ENCODE measurements around the gene JARID2.

The JARID2 gene

GRCh38 chr6:15442467-15442866, 196.6 kb downstream of the JARID2 start:
- Histone ChIP-seq H3K27me3 (ENCODE audit: insufficient read depth, poor library complexity, severe bottlenecking) (no peaks in the 10 kb centered on the region), H3K36me3 (ENCODE audit: low read depth) (no peaks in the 10 kb centered on the region), H3K27ac (ENCODE audit: poor library complexity, severe bottlenecking) (peak overlapping the region; percentile 17), H3K4me1 (ENCODE audit: insufficient read depth, poor library complexity, severe bottlenecking) (peaks cover 14% of the 10 kb centered on the region), H3K4me3 (ENCODE audit: severe bottlenecking) (no peak overlapping the region), H3K9me3 (ENCODE audit: severe bottlenecking) (no peaks in the 10 kb centered on the region)
- ATAC-seq (ENCODE audit: low read depth) (no peak), DNase-seq (ENCODE audit: low spot score) (no peak)
- no peak for TF ChIP-seq CTCF (IDR thresholded peaks at IDR 0.05; ENCODE audit: poor library complexity, severe bottlenecking)

GRCh38 chr6:15443119-15443830, 197.4 kb downstream of the JARID2 start:
- DNase-seq (ENCODE audit: low spot score) (no peak), ATAC-seq (ENCODE audit: low read depth) (peak; percentile 89)
- Histone ChIP-seq H3K27me3 (ENCODE audit: insufficient read depth, poor library complexity, severe bottlenecking) (no peaks in the 10 kb centered on the region), H3K4me1 (ENCODE audit: insufficient read depth, poor library complexity, severe bottlenecking) (peaks cover 14% of the 10 kb centered on the region), H3K27ac (ENCODE audit: poor library complexity, severe bottlenecking) (peak overlapping the region; percentile 17), H3K9me3 (ENCODE audit: severe bottlenecking) (no peaks in the 10 kb centered on the region), H3K4me3 (ENCODE audit: severe bottlenecking) (no peak overlapping the region), H3K36me3 (ENCODE audit: low read depth) (no peaks in the 10 kb centered on the region)
- TF ChIP-seq CTCF (IDR thresholded peaks at IDR 0.05; ENCODE audit: poor library complexity, severe bottlenecking): no peak

GRCh38 chr6:15444081-15444731, 198.3 kb downstream of the JARID2 start:
- TF ChIP-seq CTCF (IDR thresholded peaks at IDR 0.05; ENCODE audit: poor library complexity, severe bottlenecking): no peak
- Histone ChIP-seq H3K36me3 (ENCODE audit: low read depth) (no peaks in the 10 kb centered on the region), H3K27me3 (ENCODE audit: insufficient read depth, poor library complexity, severe bottlenecking) (no peaks in the 10 kb centered on the region), H3K9me3 (ENCODE audit: severe bottlenecking) (no peaks in the 10 kb centered on the region), H3K4me3 (ENCODE audit: severe bottlenecking) (no peak overlapping the region), H3K4me1 (ENCODE audit: insufficient read depth, poor library complexity, severe bottlenecking) (peaks cover 14% of the 10 kb centered on the region), H3K27ac (ENCODE audit: poor library complexity, severe bottlenecking) (no peak overlapping the region)
- DNase-seq (ENCODE audit: low spot score) (no peak), ATAC-seq (ENCODE audit: low read depth) (no peak)

- Histone ChIP-seq H3K27me3 (ENCODE audit: insufficient read depth, poor library complexity, severe bottlenecking) (no peaks in the 10 kb centered on the region), H3K4me1 (ENCODE audit: insufficient read depth, poor library complexity, severe bottlenecking) (peaks cover 14% of the 10 kb centered on the region), H3K36me3 (ENCODE audit: low read depth) (no peaks in the 10 kb centered on the region), H3K9me3 (ENCODE audit: severe bottlenecking) (no peaks in the 10 kb centered on the region), H3K4me3 (ENCODE audit: severe bottlenecking) (no peak overlapping the region), H3K27ac (ENCODE audit: poor library complexity, severe bottlenecking) (no peak overlapping the region)
- peak; percentile 19 for TF ChIP-seq CTCF (IDR thresholded peaks at IDR 0.05; ENCODE audit: poor library complexity, severe bottlenecking)
- DNase-seq (ENCODE audit: low spot score): no peak
- ATAC-seq (ENCODE audit: low read depth): no peak
Measured at GRCh38 chr6:15444881-15445280, 199.0 kb downstream of the JARID2 start.
